NCI-H2107 treated with DMSO at 0.1 percent for 48 hours (cell line): ENCODE measurements around the gene TBC1D2.
"Not testable (repeated sequence)": the region's sequence is repeated elsewhere in the genome, so short reads cannot be mapped to it uniquely, and the experiment has no call there.

ENCODE experiments used
- DNase-seq: peaks from one replicate; lab custom pipeline; 2025; ENCODE audit not compliant: unreplicated experiment; lab: John Stamatoyannopoulos, UW

TBC1D2 gene, protein sequence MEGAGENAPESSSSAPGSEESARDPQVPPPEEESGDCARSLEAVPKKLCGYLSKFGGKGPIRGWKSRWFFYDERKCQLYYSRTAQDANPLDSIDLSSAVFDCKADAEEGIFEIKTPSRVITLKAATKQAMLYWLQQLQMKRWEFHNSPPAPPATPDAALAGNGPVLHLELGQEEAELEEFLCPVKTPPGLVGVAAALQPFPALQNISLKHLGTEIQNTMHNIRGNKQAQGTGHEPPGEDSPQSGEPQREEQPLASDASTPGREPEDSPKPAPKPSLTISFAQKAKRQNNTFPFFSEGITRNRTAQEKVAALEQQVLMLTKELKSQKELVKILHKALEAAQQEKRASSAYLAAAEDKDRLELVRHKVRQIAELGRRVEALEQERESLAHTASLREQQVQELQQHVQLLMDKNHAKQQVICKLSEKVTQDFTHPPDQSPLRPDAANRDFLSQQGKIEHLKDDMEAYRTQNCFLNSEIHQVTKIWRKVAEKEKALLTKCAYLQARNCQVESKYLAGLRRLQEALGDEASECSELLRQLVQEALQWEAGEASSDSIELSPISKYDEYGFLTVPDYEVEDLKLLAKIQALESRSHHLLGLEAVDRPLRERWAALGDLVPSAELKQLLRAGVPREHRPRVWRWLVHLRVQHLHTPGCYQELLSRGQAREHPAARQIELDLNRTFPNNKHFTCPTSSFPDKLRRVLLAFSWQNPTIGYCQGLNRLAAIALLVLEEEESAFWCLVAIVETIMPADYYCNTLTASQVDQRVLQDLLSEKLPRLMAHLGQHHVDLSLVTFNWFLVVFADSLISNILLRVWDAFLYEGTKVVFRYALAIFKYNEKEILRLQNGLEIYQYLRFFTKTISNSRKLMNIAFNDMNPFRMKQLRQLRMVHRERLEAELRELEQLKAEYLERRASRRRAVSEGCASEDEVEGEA

DNA sequence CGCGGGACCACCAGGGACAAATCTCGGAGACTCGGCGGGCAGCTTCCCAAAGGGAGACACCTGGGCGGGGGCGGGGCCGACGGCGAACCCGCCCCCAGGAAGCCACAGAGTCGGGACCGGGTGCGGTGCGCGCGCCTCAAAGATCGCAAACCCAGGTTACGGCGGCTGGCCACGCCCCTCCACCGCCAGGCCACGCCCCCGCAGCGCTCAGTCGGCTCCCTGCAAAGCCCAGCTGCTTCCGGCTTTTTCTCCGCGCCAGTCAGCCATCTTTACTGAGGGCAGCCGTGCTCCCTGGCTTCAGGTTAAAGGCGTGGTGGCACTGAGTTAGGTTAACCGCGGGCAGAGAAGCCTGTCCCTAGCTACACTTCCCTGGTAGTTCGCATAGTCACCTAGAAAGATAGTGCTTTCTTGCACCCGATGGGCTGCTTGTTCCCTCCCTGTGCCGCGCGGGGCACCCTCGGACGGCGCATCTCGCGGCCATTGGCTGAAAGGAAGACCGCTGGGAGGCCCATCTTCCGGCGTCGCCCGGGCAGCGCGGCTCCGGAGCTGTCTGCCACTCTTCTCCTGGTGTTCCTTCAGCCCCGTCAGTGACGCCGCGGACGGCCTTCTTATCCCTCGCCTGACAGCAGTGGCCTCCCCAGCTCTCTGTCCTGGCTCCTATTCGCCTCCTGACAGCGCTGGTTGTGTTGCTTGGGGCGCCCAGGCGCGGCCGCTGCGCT lies at the start of gene TBC1D2:
TSS of gene TBC1D2 (minus strand) at position 72 of the 719 bp plus-strand sequence. CDS start 108 bp downstream, outside the sequence.
- DNase-seq: peak; percentile 93

DNA sequence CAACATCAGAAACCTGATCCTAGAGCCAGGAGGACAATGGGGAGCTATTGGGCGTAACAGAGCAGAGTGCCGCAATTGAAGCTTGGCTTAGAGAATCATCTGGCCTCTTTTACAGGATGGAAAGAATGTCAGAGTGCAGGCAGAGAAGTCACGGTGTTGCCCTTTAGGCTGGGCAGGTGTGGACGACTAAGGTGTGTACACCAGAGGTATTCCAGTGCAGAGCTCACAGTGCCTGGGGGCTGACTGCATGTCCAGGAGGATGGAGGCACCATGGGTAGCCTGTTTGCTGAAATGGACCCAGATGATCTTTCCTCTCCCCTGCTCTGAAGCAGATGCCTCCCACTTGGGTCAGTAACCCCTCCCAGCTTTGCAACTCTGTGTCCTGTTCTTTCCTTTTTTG lies 48.9 kb upstream of the TBC1D2 start:
- no peak for DNase-seq

DNA sequence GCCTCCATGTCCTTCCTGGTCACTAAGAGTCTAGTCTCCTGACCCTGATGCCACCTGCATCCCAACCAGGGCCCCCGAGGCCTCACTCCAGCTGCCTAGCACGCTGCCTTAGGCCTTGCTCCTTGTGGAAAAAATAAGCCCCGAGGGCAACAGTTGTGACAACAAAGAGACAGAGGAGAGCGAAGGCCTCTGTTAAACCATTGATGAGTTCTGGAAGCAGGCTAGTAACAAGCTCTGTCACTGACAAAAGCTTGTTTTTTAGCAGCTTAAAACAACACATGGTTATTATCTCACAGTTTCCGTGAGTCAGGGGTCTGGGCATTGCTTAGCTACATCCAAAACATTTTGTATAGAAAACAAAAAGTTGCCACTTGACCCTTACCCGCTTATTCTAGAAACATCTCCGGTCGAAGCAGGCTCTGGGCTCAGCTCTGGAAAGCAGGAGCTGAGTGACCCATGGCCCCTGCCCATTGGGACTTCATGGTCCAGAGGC lies 48.2 kb upstream of the TBC1D2 start:
- DNase-seq: no peak

DNA sequence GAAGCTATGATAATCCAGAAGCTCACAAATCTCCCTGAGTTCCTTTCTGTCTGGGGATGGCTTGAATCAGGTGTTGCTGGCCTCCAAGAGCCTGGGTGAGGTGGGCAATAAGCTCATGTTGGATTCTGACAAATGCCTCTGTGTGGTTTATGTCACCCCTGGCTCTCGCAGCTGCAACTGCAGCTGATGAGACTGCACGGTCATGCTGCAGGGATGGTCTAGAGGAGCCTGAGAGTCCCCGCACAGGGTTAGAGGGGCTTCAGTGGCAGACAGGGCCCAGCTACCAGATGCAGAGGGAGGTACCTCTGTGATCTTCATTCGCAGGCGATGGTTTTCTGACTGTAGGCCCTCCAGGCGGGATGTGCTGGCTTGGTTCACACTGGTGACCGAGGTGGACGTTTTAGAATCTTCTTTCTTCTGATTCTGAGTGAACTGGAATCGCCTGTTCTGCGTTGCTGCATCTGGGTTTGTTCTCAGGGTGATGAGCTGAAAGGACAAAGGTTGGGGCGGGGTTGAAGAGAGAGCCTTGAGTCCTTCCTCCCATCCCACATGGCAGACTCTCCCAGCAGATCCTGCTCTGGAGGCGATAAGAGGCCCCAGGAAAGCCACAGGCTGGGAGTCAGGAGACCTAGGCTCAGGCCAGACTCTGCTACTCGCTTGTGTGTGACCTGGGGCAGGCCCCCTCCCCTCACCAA lies 47.6 kb upstream of the TBC1D2 start:
- no peak for DNase-seq

DNA sequence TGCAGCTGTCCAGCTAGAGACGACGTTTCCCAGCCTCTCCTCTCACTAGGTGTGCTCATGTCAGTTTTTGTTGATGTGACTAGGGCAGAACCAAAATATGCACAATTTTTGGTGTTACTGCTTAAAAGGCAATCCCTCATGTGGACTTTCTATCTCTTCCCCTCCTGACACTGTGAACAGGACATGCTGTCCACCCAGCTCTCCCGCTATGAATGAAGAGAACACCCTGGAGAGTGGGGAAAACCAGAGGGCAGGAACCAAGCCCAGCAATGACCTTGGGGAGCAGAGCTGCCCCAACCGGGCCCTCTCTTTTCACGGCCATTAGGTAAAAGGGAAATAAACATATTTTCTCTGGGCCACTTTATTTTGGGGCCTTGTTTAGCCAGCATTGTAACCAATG lies 46.7 kb upstream of the TBC1D2 start:
- no peak for DNase-seq

DNA sequence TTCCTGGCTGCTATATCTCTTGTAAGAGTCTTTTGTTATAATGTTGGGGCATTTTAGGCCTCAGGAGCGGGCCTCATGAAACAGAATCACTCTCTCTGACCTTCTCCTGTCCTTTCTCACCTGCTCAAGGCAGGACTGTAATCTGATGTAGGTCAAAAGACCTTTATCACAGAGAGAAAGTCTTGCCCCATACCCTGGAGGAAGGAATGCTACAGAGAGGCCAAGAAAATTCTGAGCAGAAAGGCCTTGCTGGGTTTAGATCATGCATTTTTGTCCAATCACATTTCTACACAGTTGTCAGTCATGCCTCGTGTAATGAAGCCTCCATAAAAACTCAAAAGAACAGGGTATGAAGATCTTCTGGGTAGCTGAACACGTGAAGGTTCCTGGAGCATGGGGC lies 45.2 kb upstream of the TBC1D2 start:
- no peak for DNase-seq

DNA sequence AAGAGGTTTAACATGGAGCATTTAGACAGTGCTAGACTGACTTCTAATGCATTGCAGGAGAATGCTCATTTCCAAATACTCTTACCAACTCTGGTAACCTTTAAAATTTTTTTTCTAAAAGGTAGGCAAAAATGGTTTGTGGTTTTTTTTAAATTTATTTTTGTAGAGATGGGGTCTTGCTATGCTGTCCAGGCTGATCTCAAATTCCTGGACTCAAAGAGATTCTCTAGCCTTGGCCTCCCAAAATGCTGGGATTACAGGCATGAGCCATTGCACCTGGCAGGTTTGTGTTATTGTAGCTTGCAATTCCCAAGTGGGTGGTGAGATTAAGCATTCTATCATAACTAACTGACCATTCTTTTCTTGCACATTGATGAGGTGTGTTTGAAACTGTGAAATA lies 43.0 kb upstream of the TBC1D2 start:
- DNase-seq: no peak

DNA sequence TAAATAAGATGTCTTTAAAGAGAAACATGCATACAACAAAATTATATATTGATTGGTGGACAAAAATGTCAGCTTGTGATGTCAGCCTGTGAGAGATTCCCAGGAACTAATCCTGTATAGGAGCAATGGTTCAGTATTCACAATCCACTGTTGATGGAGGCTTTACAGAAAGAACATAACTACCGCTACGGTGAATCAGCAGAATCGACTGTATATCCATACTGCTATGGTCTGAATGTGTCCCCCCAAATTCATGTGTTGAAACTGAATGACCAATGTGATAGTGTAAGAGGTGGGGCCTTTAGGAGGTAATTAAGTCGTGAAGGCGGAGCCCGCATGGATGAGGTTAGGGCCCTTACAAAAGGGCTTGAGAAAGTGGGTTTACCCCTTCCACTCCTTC lies 40.4 kb upstream of the TBC1D2 start:
- DNase-seq: no peak

DNA sequence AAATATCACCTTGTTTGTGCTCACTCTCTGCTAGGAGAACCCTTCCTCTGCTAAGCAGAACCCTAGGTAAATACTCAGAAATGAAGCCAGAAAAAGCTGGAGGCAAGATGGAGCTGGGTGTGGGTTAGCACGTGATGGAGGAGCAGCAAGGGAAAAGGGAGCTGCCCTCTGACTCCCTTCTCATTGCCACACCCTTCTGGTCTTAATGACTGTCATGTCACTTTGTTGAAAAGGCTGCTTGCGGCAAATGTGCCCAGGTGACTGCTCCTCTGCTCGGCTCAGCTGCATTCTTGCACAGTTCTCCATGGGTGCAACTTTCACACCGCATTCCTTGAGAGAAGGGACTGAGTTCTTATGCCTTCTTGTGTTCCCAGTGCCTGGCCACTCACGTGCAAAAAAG lies 36.4 kb upstream of the TBC1D2 start:
- DNase-seq: no peak

DNA sequence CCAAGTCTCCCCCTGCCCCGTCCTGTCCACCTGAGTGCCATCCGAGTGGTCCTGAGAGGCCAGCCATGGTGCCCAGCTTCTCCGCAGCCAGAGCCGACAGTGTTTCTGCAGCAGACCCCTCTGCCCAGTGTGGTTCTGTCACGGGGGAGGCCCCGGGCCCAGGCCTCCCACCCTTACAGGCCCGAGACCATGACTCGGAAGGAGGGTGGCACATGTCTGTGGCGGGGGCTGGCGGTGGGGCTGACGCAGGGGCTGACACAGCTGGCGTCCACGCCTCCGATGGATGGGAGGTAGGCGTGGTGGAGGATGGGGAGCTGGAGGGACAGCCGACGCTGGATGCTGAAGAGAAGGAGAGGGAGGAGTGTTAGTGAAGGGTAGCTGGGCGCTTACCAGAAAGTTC lies 35.0 kb upstream of the TBC1D2 start:
- no peak for DNase-seq

DNA sequence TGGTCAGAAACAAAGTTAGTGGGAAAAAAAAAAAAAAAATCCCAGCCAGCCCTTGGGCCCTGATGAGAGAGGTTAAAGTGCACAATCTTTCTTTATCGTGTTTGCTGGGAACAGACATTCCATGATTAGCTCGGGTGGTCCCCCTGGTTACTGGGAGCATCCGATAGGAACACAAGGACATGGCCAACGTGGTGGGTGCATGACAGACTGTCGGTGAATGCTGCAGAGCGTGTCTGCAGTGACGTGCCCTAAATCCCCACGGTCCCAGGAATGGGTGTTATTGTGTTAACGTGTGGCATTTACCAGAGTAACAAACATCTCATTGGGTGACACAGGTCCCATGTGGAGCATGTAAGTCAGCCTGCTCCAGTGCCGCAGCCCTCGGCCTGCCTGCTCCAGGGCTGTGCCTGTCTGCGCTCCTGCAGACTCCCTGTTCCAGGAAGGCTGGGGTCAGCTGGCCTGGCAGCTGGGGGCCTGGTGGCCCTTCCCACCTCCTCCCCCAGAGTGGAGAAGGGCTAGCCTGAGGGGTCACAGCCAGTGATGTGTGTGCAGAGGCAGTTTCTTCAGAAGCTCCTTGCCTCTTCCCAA lies 34.3 kb upstream of the TBC1D2 start:
- DNase-seq: no peak

DNA sequence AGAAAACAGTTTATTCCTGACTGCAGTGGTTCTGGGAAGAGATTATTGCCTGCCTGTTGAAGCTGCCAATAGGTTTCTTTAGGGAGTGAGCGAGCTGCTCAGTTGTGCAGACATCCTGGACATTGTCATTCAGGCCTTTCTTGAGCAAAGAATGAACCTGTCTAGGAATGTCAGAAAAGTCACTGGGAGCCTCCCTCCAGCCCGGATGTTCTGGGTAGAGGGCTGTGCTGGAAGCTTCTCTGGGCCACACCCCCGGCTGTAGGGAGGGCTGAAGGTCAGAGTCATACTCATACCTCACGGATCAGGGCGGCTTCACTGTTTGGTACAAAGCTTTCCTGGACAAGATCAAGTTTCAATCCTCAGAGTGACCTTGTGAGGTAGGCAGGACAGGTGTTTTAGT lies 33.4 kb upstream of the TBC1D2 start:
- no peak for DNase-seq

DNA sequence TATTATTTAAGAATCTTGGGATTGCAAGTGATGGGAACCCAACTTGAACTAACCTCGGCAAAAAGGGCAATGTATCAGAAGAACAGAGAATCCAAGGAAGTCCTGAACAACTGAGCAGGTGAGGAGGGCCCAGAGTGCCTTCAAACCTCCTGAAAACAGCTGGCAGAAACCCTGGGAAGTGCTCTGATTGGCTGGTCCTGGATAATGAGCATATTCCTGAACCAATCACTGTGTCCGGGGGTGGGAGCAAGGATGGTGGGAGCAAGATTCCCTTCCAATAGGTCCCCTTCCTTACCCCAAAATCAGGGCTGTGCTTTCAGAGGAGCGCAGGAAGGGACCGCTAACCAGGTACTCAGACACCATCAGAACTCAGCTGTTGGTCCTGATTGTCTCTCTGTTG lies 31.9 kb upstream of the TBC1D2 start:
- no peak for DNase-seq

DNA sequence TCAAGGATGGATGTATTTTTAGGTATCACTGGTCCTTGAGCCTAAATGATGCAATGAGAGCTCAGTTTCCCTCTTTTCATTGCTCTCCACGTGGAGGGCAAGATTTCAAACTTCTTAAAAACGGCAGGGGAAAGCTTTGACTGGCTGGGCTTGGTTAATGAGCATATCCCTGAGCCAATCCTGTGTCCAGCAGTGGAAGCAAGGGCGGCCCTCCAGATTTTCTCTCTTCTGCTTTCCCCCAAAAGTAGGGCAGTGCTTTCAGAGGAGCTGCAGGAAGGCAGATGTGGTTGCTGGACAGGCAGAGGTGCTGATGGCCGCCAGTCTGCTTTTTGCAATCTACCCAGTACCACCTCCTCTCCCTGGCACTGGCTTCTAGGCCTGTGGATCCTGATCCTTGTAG lies 30.0 kb upstream of the TBC1D2 start:
- no peak for DNase-seq

DNA sequence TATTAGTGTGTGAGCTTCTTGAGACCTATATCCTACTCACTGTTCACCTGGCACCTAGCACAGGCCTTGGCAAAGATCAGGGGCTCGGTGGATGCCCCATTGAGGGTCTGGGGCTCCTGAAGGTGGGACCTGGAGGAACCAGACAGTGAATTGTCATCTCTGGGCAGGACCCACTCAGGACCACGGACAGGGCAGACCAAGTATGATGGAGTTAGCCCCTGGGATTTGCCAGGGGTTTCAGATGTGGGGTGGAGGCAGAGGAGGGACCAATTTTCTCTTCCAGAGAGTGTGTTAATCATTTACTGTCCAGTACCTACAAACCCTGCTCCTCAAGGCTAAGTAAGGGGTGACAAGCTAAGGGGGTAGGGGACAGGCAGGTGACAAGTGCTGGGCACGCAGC lies 29.3 kb upstream of the TBC1D2 start:
- DNase-seq: no peak

DNA sequence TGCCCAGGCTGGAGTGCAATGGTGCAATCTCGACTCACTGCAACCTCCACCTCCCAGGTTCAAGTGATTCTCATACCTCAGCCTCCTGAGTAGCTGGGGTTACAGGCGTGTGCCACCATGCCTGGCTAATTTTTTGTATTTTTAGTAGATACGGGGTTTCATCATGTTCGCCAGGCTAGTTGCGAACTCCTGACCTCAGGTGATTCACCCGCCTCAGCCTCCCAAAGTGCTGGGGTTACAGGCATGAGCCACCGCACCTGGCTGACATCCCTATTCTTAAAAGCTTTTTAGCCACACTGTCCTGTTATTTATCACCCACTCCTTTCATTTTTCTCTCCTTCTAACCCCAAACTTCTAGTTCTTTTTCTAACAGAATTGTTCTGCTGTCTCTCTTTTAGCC lies 27.7 kb upstream of the TBC1D2 start:
- not testable (repeated sequence) for DNase-seq

DNA sequence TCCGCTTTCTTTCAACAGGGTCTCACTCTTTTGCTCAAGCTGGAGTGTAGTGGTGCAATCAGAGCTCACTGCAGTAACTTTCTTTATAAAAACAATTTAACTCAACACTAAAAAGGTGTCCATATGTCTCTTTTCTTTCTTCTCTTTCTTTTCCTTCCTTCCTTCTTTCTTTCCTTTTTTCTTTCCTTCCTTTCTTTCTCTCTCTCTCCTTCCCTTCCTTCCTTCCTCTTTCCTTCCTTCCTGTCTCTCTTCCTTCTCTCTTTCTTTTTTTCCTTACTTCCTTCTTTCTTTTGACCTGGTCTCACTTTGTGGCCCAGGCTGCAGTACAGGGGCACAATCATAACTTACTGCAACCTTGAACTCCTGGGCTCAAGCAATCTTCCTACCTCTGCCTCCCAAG lies 25.8 kb upstream of the TBC1D2 start:
- DNase-seq: no peak

DNA sequence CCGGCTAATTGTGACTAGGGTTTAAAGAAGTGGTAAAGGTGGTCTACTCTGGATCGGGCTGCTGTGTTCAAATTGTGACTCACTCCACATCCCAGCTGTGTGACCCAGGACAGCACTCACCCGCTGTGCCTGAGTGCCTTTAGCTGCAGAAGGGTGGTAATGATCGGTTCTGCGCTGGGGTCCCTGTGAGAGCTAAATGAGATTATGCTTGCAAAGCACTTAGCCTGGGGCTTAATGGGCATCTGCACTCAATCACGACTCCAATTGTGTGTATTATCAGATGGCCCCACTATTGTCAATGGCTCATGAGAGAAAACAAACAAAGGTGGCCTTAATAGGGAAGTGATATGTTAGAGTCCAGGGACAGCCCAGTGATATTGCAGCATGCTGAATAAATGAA lies 25.1 kb upstream of the TBC1D2 start:
- DNase-seq: no peak

DNA sequence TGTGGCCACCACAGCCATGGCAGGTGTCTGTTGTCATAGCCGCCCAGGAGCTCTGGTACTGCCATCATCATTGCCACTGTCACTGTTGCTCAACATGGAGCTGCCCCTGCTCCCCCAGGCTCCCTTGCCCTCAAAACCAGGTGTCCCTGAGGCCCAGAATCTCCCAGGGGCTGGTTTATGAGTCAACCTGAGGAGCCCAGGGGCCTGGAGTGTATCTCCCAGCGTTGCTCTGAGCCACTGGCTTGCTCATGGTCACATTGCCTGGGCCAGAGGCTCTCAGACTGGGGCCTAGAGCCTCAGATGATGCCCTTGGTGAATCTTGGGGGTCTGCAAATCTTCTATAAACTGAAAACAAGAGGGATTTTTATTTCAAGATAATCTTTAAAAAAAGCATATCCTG lies 24.7 kb upstream of the TBC1D2 start:
- no peak for DNase-seq

DNA sequence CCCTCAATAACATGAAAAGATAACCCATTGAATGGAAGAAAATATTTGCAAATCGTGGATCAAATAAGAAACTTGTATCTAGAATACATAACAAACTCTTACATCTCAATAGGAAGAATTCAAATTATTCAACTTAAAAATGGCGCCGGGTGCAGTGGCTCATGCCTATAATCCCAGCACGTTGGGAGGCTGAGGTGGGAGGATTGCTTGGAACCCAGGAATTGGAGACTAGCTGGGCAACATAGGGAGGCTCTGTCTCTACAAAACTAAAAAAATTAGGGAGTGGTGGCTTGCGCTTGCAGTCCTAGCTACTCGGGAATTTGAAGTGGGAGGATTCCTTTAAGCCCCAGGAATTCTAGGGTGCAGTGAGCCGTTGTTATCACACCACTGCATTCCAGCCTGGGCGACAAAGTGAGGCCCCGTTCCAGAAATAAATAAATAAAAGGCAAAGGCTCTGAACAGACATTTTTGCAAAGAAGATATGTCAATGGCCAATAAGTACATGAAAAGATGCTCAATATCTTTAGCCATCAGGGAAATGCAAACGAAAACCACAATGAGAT lies 21.5 kb upstream of the TBC1D2 start:
- DNase-seq: no peak
